Hepatocyte (in vitro differentiated cells): ENCODE measurements around the gene STRAP. TPM values are rescaled to one million over a fixed set of nuclear protein-coding genes. Genes with fewer than 3 reads are reported as not detected.

Source experiments
- DNase-seq: peaks from one replicate; pipeline ENCODE4 v3.0.0-alpha.2; 2016; ENCODE audit warnings: low spot score
- H2AFZ ChIP-seq: fragments of 200-600 bp; sonication (generic); 2 replicates; pipeline ENCODE4 v1.6.0; 2016; ENCODE audit warnings: antibody characterized with exemption, mild to moderate bottlenecking
- H3K27ac ChIP-seq: fragments of 200-600 bp; sonication (generic); 2 replicates; pipeline ENCODE4 v1.5.1; 2016; ENCODE audit warnings: mild to moderate bottlenecking
- H3K27me3 ChIP-seq: fragments of 200-600 bp; sonication (generic); 2 replicates; pipeline ENCODE4 v1.6.1; 2016
- H3K36me3 ChIP-seq: fragments of 200-600 bp; sonication (generic); replicated peaks from 2 replicates; pipeline ENCODE4 v1.5.1; 2016; ENCODE audit warnings: low read depth; ENCODE audit not compliant: insufficient read depth
- H3K4me1 ChIP-seq: fragments of 200-600 bp; sonication (generic); 2 replicates; pipeline ENCODE4 v1.5.1; 2016; ENCODE audit warnings: mild to moderate bottlenecking, moderate library complexity; ENCODE audit not compliant: insufficient read depth
- H3K4me2 ChIP-seq: fragments of 200-600 bp; sonication (generic); 2 replicates; pipeline ENCODE4 v1.6.0; 2016
- H3K4me3 ChIP-seq: fragments of 200-600 bp; sonication (generic); 2 replicates; pipeline ENCODE4 v1.5.1; 2016; ENCODE audit warnings: mild to moderate bottlenecking
- H3K79me2 ChIP-seq: fragments of 200-600 bp; sonication (generic); 2 replicates; pipeline ENCODE4 v1.6.0; 2017; ENCODE audit warnings: mild to moderate bottlenecking
- H3K9me2 ChIP-seq: fragments of 200-600 bp; sonication (generic); replicated peaks from 2 replicates; pipeline ENCODE4 v1.6.0; 2017; ENCODE audit warnings: mild to moderate bottlenecking; ENCODE audit not compliant: insufficient read depth
- H3K9me3 ChIP-seq: fragments of 200-600 bp; sonication (generic); 2 replicates; pipeline ENCODE4 v1.5.1; 2016; ENCODE audit warnings: low read depth, mild to moderate bottlenecking
- H4K20me1 ChIP-seq: fragments of 200-600 bp; sonication (generic); 2 replicates; pipeline ENCODE4 v1.6.0; 2016; ENCODE audit warnings: mild to moderate bottlenecking; ENCODE audit not compliant: insufficient read depth, poor library complexity, severe bottlenecking
- CTCF ChIP-seq: fragments of 200-600 bp; sonication (generic); IDR thresholded peaks from 2 replicates; pipeline ENCODE4 v1.5.1; 2016; ENCODE audit warnings: antibody characterized with exemption, mild to moderate bottlenecking; ENCODE audit not compliant: poor library complexity
- EZH2 ChIP-seq: fragments of 200-600 bp; sonication (generic); IDR thresholded peaks from 2 replicates; pipeline ENCODE4 v1.6.1; 2016; ENCODE audit warnings: antibody characterized with exemption, mild to moderate bottlenecking, borderline replicate concordance
- EZH2phosphoT487 ChIP-seq: fragments of 200-600 bp; sonication (generic); IDR thresholded peaks from one replicate; pipeline ENCODE4 v1.6.1; 2018; ENCODE audit warnings: antibody characterized with exemption, mild to moderate bottlenecking, low read depth, moderate library complexity; ENCODE audit not compliant: unreplicated experiment, severe bottlenecking
- WGBS: methylation state at CpG from one replicate; pipeline ENCODE4 v1.1.6; 2016; ENCODE audit warnings: low lambda C conversion rate; ENCODE audit errors: missing lambda C conversion rate; 5-methylcytosine and 5-hydroxymethylcytosine counted together
- polyA plus RNA-seq: library from polyadenylated mRNA; unstranded; fragments of >200 nt; fragmentation: Nextera tagmentation; extraction: Ambion mirVana; gene quantifications from 2 replicates; pipeline ENCODE4 v1.2.1, GENCODE V29; 2016
- total RNA-seq: library from RNA; depleted of rRNA; stranded (reverse); fragments of >200 nt; gene quantifications from 2 replicates; pipeline ENCODE4 v1.2.3, GENCODE V29; 2014

STRAP gene
- total and polyA plus RNA-seq, 2 experiments from 2014 or later = 154 to 202 TPM

- Histone ChIP-seq H3K9me3 (no peaks in the 10 kb centered on the region), H3K9me2 (no peaks in the 10 kb centered on the region), H3K36me3 (no peaks in the 10 kb centered on the region), H3K27me3 (no peaks in the 10 kb centered on the region), H3K27ac (no peak overlapping the region), H3K4me1 (peaks cover 8% of the 10 kb centered on the region), H3K79me2 (no peaks in the 10 kb centered on the region), H2AFZ (no peak overlapping the region), H3K4me3 (no peak overlapping the region), H3K4me2 (no peak overlapping the region), H4K20me1 (no peaks in the 10 kb centered on the region)
- WGBS = 100% methylated on average over 1 of the region's 1 CpG
- DNase-seq = no peak
- TF ChIP-seq CTCF (no peak), EZH2 (no peak), EZH2phosphoT487 (no peak)
These were observed 33.6 kb upstream of the STRAP start for GRCh38 chr12:15848606-15849005.

GRCh38 chr12:15851045-15851620 lies 31.1 kb upstream of the STRAP start:
- DNase-seq = no peak
- Histone ChIP-seq H3K27me3 (no peaks in the 10 kb centered on the region), H3K4me2 (peak overlapping the region; percentile 4), H3K9me2 (no peaks in the 10 kb centered on the region), H3K27ac (no peak overlapping the region), H3K4me3 (no peak overlapping the region), H2AFZ (no peak overlapping the region), H3K36me3 (no peaks in the 10 kb centered on the region), H4K20me1 (no peaks in the 10 kb centered on the region), H3K79me2 (no peaks in the 10 kb centered on the region), H3K9me3 (no peaks in the 10 kb centered on the region), H3K4me1 (peaks cover 8% of the 10 kb centered on the region)
- no peak for TF ChIP-seq EZH2
- no peak for TF ChIP-seq CTCF
- TF ChIP-seq EZH2phosphoT487 = no peak
- 59% methylated on average over 3 of the region's 3 CpGs for WGBS

GRCh38 chr12:15851919-15852318 lies 30.3 kb upstream of the STRAP start:
- Histone ChIP-seq H3K79me2 (no peaks in the 10 kb centered on the region), H3K4me2 (no peak overlapping the region), H3K4me1 (peaks cover 8% of the 10 kb centered on the region), H3K4me3 (no peak overlapping the region), H3K27ac (peak overlapping the region; percentile 30), H3K9me3 (no peaks in the 10 kb centered on the region), H3K27me3 (no peaks in the 10 kb centered on the region), H2AFZ (no peak overlapping the region), H3K9me2 (no peaks in the 10 kb centered on the region), H3K36me3 (no peaks in the 10 kb centered on the region), H4K20me1 (no peaks in the 10 kb centered on the region)
- TF ChIP-seq CTCF (no peak), EZH2phosphoT487 (no peak), EZH2 (no peak)
- WGBS = 90% methylated on average over 3 of the region's 3 CpGs
- DNase-seq = no peak
